SKM-1 (cell line): Measurements from ENCODE around the gene CELSR2.

ENCODE experiments used
- DNase-seq: peaks from one replicate; lab custom pipeline; 2025; ENCODE audit not compliant: unreplicated experiment; lab: John Stamatoyannopoulos, UW

Gene CELSR2

GRCh38 chr1:109250454-109251276, 1.3 kb downstream of the CELSR2 start:
- no peak for DNase-seq

- no peak for DNase-seq
Measured at GRCh38 chr1:109251277-109252166, 2.2 kb downstream of the CELSR2 start.

GRCh38 chr1:109252167-109252892, 3.0 kb downstream of the CELSR2 start:
- DNase-seq = no peak

GRCh38 chr1:109252893-109253802, 3.8 kb downstream of the CELSR2 start:
- DNase-seq = no peak

GRCh38 chr1:109253803-109254620, 4.7 kb downstream of the CELSR2 start:
- DNase-seq = no peak

GRCh38 chr1:109254621-109255096, 5.3 kb downstream of the CELSR2 start:
- DNase-seq = no peak

GRCh38 chr1:109255097-109255651, 5.8 kb downstream of the CELSR2 start:
- DNase-seq = no peak

GRCh38 chr1:109255678-109256077, 6.3 kb downstream of the CELSR2 start:
- DNase-seq = no peak

GRCh38 chr1:109256085-109256484, 6.7 kb downstream of the CELSR2 start:
- no peak for DNase-seq

GRCh38 chr1:109256971-109257681, 7.8 kb downstream of the CELSR2 start:
- no peak for DNase-seq

GRCh38 chr1:109257682-109258421, 8.5 kb downstream of the CELSR2 start:
- no peak for DNase-seq

- no peak for DNase-seq
Measured at GRCh38 chr1:109258481-109259466, 9.4 kb downstream of the CELSR2 start.

GRCh38 chr1:109259674-109260557, 10.6 kb downstream of the CELSR2 start:
- DNase-seq = no peak

- no peak for DNase-seq
Measured at GRCh38 chr1:109261006-109261405, 11.7 kb downstream of the CELSR2 start.

GRCh38 chr1:109261578-109261977, 12.2 kb downstream of the CELSR2 start:
- DNase-seq = no peak
